GOT3 (cell line): ENCODE results near the gene C1QTNF8.

Experiments
- DNase-seq: peaks from one replicate; lab custom pipeline; 2025; ENCODE audit warnings: mixed read lengths; lab: John Stamatoyannopoulos, UW

The C1QTNF8 gene

GRCh38 chr16:1045310-1045992, 50.6 kb downstream of the C1QTNF8 start:
- no peak for DNase-seq

- DNase-seq = no peak
These were observed 51.4 kb downstream of the C1QTNF8 start for GRCh38 chr16:1044460-1045309.

DNA sequence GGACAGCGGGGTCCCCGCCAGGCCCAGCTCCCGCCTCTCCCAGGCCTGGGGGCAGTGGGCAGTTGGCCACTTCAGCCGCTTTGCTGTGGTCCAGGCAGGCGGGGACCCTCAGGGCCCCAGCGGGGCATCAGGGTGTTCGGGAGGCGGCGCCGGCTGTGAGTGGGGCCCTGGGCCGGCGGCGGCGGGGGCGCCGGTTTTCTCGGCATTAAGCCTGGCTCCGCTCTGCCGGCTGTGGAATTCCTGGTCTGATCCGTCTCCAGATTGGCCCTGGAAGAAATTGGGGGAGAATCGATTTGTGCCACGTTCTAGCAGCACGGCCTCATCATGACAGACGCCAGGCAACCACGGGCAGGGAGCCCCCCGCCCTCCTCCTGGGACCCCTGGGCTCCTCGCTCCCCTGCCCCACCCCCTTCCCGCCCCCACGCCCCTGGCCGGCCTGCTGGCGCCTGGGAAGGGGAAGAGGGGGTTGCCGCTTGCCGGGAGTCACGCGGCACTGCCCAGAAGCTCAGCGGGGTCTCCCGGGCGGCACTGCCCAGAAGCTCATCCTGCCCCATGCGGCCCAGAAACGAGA, 52.1 kb downstream of the C1QTNF8 start:
- DNase-seq = no peak

DNA sequence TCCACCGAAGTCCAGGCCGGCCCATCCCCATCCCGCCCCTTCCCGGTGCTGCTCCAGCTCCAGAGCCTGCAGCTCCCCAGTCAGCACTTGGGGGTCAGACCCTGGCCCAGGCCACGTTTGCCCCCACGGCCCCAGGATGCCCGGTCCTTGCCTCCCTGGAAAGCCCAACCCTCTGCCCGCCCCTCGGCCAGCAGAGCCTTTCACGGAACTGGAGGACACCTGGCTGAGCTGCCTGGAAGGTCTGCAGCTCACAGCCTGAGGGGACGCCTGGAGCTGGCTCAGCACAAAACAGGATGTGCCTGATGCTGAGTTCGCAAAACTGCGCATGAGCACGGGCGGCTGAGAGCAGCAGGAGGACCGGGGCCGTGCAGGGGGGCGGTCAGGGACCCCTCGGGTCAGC, 53.2 kb downstream of the C1QTNF8 start:
- DNase-seq = no peak

DNA sequence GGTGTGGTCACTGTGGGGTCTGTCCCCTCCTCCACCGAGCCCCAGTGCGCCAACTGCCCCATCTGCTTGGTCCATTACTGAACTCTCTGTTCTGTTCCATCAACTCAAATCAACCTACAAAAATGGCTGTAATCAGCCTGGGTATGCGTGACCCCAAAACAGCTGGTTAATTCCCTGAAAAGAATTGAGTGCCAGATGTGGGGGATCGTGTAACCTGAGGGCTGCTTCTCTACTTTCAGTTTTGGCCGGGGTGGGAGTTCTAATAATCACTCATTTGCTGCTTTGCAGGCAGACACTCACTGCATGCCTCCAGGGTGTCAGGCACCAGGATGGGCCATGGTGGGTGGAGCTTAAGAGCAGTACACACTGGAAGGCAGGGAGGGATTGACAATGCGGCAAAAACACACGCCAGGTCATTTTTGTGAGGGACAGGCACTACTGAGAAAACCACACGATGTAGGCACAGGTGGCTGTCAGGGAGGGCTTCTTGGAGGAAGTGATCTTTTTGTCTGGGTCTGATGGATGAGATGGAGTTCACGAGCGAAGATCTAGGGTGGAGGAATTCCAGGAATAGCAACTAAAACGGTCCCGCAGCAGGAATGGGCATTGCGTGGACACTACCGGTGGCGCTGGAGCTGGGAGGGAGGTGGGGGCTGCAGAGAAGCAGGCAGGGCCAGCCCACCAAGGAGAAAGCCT, 53.8 kb downstream of the C1QTNF8 start:
- no peak for DNase-seq

GRCh38 chr16:1040346-1040745, 55.7 kb downstream of the C1QTNF8 start:
- DNase-seq = no peak

GRCh38 chr16:1039762-1040161, 56.3 kb downstream of the C1QTNF8 start:
- no peak for DNase-seq

- DNase-seq = no peak
These were observed 57.1 kb downstream of the C1QTNF8 start for GRCh38 chr16:1038932-1039331.
